ENCODE measurements around the gene DNAAF2. TPM values are rescaled to one million over a fixed set of nuclear protein-coding genes. Genes with fewer than 3 reads are reported as not detected.

The DNAAF2 gene
- total and polyA plus RNA-seq, 2 of the 13 experiments (the other 11 are each of a cell fraction or from before 2014, with no cell fraction given): 6.1 to 13.6 TPM

DNA sequence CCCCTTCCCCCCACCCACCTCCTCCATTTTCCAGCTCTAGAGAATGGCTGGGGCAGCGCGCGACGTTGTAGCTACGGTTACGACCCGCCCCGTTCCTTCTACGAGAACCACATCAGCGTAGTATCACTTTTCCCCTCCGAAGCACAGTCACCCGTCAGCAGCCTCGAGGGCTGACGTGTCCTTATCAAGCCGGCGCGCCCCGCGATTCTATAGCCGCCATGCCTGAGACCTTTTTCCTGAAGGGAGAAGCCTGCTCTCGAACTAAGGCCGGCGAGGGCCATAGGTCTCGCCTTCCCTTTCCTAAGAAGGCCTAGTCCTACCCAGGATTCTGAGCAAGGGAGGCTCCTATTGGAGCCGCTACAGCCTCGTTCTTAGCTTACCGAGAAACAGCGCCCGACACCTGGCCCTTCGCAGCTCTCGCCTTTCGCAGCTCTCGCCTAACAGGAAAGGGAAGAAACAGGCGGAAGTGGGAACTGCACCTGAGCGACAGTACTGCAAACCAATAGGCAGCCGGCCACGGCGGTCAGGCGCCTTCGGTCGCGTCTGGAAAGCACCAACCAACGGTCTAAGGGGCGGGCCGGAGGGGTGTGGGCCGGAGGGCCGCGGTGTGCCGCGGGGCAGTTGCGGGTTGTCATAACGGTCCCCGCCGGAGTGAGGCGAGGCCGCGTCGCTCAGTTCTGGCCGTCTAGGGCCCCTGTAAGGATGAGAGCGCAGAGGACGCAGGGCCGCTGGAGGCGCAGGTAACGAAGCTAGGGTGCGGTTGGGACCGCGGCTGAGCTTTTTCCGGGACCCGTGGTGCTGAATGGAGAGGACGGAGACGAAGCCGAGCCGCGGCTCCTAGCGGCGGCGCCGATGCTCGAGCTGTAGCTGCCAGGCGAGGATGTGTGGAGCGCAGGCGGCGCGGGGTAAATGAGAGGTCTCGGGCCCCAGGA is 14.6 kb downstream of the DNAAF2 start, which contains the start of the genes MGAT2 and RPL36AL (continued):
- TF ChIP-seq, protein P1, sequence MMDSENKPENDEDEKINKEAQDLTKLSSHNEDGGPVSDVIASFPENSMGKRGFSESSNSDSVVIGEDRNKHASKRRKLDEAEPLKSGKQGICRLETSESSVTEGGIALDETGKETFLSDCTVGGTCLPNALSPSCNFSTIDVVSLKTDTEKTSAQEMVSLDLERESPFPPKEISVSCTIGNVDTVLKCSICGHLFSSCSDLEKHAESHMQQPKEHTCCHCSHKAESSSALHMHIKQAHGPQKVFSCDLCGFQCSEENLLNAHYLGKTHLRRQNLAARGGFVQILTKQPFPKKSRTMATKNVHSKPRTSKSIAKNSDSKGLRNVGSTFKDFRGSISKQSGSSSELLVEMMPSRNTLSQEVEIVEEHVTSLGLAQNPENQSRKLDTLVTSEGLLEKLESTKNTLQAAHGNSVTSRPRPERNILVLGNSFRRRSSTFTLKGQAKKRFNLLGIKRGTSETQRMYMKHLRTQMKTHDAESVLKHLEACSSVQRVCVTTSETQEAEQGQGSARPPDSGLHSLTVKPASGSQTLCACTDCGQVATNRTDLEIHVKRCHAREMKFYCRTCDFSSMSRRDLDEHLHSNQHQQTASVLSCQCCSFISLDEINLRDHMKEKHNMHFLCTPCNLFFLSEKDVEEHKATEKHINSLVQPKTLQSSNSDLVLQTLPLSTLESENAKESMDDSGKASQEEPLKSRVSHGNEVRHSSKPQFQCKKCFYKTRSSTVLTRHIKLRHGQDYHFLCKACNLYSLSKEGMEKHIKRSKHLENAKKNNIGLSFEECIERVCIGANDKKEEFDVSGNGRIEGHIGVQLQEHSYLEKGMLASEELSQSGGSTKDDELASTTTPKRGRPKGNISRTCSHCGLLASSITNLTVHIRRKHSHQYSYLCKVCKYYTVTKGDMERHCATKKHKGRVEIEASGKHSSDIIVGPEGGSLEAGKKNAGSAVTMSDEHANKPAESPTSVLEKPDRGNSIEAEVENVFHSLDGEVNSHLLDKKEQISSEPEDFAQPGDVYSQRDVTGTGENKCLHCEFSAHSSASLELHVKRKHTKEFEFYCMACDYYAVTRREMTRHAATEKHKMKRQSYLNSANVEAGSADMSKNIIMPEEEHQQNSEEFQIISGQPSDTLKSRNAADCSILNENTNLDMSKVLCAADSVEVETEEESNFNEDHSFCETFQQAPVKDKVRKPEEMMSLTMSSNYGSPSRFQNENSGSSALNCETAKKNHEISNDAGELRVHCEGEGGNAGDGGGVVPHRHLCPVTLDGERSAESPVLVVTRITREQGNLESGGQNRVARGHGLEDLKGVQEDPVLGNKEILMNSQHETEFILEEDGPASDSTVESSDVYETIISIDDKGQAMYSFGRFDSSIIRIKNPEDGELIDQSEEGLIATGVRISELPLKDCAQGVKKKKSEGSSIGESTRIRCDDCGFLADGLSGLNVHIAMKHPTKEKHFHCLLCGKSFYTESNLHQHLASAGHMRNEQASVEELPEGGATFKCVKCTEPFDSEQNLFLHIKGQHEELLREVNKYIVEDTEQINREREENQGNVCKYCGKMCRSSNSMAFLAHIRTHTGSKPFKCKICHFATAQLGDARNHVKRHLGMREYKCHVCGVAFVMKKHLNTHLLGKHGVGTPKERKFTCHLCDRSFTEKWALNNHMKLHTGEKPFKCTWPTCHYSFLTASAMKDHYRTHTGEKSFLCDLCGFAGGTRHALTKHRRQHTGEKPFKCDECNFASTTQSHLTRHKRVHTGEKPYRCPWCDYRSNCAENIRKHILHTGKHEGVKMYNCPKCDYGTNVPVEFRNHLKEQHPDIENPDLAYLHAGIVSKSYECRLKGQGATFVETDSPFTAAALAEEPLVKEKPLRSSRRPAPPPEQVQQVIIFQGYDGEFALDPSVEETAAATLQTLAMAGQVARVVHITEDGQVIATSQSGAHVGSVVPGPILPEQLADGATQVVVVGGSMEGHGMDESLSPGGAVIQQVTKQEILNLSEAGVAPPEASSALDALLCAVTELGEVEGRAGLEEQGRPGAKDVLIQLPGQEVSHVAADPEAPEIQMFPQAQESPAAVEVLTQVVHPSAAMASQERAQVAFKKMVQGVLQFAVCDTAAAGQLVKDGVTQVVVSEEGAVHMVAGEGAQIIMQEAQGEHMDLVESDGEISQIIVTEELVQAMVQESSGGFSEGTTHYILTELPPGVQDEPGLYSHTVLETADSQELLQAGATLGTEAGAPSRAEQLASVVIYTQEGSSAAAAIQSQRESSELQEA (CRISPR knock-in tag; IDR thresholded peaks at IDR 0.05; ENCODE audit: not compliant biosample characterization): no peak
- no peak for TF ChIP-seq ZNF446 (CRISPR knock-in tag; IDR thresholded peaks at IDR 0.05)
- no peak for TF ChIP-seq EHMT2 (IDR thresholded peaks at IDR 0.05; ENCODE audit: borderline replicate concordance, low read depth, low read length)
- no peak for TF ChIP-seq MAFF (IDR thresholded peaks at IDR 0.05; ENCODE audit: low read depth, low read length)
- TF ChIP-seq NR2F2 (IDR thresholded peaks at IDR 0.05; ENCODE audit: borderline replicate concordance, low read depth): no peak
- peak; percentile 70; the same call in 1 of the 2 replicates for TF ChIP-seq SRY (CRISPR knock-in tag; IDR thresholded peaks at IDR 0.05)
- TF ChIP-seq FOXJ3 (CRISPR knock-in tag; IDR thresholded peaks at IDR 0.05; ENCODE audit: borderline replicate concordance): no peak
- 0 out of 2 replicates have a peak, but pooled peaks have one; percentile 70 for TF ChIP-seq ZNF30 (CRISPR knock-in tag; IDR thresholded peaks at IDR 0.05)
- peak; percentile 66 for TF ChIP-seq ATF1 (CRISPR knock-in tag; IDR thresholded peaks at IDR 0.05)
- TF ChIP-seq TEAD3 (CRISPR knock-in tag; optimal IDR thresholded peaks at IDR 0.05; ENCODE audit: borderline replicate concordance): peak; percentile 7
- TF ChIP-seq MIER2 (CRISPR knock-in tag; IDR thresholded peaks at IDR 0.05): no peak
- TF ChIP-seq ARID2 (CRISPR knock-in tag; IDR thresholded peaks at IDR 0.05; ENCODE audit: borderline replicate concordance): peak; percentile 84; the same call in 1 of the 2 replicates
- TF ChIP-seq, protein P2, sequence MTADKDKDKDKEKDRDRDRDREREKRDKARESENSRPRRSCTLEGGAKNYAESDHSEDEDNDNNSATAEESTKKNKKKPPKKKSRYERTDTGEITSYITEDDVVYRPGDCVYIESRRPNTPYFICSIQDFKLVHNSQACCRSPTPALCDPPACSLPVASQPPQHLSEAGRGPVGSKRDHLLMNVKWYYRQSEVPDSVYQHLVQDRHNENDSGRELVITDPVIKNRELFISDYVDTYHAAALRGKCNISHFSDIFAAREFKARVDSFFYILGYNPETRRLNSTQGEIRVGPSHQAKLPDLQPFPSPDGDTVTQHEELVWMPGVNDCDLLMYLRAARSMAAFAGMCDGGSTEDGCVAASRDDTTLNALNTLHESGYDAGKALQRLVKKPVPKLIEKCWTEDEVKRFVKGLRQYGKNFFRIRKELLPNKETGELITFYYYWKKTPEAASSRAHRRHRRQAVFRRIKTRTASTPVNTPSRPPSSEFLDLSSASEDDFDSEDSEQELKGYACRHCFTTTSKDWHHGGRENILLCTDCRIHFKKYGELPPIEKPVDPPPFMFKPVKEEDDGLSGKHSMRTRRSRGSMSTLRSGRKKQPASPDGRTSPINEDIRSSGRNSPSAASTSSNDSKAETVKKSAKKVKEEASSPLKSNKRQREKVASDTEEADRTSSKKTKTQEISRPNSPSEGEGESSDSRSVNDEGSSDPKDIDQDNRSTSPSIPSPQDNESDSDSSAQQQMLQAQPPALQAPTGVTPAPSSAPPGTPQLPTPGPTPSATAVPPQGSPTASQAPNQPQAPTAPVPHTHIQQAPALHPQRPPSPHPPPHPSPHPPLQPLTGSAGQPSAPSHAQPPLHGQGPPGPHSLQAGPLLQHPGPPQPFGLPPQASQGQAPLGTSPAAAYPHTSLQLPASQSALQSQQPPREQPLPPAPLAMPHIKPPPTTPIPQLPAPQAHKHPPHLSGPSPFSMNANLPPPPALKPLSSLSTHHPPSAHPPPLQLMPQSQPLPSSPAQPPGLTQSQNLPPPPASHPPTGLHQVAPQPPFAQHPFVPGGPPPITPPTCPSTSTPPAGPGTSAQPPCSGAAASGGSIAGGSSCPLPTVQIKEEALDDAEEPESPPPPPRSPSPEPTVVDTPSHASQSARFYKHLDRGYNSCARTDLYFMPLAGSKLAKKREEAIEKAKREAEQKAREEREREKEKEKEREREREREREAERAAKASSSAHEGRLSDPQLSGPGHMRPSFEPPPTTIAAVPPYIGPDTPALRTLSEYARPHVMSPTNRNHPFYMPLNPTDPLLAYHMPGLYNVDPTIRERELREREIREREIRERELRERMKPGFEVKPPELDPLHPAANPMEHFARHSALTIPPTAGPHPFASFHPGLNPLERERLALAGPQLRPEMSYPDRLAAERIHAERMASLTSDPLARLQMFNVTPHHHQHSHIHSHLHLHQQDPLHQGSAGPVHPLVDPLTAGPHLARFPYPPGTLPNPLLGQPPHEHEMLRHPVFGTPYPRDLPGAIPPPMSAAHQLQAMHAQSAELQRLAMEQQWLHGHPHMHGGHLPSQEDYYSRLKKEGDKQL (CRISPR knock-in tag; IDR thresholded peaks at IDR 0.05; ENCODE audit: low read depth): no peak
- peak; percentile 80; the same call in 2 of the 3 replicates for TF ChIP-seq MXI1 (IDR thresholded peaks at IDR 0.05; ENCODE audit: borderline replicate concordance, low read depth, low read length)
- TF ChIP-seq TAF15 (IDR thresholded peaks at IDR 0.05; ENCODE audit: low read depth, low read length, poor library complexity, severe bottlenecking): no peak
- TF ChIP-seq ZNF335 (CRISPR knock-in tag; IDR thresholded peaks at IDR 0.05): peak; percentile 86
